Medulla oblongata (tissue), 1 donor: ENCODE results near the gene SNAP25.

Experiments used
- DNase-seq: peaks from one replicate; pipeline ENCODE4 v3.0.0-alpha.2; 2015; ENCODE audit errors: extremely low spot score

The SNAP25 gene

DNA sequence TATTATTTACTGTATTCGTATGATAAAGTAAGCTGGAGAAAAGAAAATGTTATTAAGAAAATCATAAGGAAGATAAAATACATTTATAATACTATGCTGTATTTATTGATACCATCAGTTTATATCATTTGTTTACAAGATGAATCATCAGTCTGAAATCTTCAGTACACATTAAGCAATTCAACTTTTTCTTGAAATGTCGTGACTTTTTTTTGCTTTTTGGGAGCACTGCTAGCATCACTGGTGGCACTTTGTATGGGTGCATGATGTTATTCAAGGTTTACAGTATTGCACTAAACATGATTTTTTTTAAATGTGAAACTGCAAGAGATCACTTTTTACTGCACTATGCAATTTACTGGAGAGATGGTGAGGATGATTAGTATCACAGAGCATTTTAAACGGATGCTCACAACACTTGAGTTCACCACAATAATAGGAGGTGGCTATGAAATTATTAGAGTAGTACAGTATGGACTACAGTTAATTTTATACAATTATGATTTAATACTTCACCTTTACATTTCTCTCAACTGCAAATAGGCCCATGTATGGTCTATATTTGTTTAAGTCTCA lies 85.9 kb downstream of the SNAP25 start:
- no peak for DNase-seq

DNA sequence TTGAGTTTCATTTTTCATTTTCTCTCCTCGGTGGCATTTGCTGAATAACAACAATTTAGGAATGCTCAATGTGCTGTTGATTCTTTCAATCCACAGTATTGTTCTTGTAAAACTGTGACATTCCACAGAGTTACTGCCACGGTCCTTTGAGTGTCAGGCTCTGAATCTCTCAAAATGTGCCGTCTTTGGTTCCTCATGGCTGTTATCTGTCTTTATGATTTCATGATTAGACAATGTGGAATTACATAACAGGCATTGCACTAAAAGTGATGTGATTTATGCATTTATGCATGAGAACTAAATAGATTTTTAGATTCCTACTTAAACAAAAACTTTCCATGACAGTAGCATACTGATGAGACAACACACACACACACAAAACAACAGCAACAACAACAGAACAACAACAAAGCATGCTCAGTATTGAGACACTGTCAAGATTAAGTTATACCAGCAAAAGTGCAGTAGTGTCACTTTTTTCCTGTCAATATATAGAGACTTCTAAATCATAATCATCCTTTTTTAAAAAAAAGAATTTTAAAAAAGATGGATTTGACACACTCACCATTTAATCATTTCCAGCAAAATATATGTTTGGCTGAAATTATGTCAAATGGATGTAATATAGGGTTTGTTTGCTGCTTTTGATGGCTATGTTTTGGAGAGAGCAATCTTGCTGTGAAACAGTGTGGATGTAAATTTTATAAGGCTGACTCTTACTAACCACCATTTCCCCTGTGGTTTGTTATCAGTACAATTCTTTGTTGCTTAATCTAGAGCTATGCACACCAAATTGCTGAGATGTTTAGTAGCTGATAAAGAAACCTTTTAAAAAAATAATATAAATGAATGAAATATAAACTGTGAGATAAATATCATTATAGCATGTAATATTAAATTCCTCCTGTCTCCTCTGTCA lies 88.1 kb downstream of the SNAP25 start:
- DNase-seq: no peak

DNA sequence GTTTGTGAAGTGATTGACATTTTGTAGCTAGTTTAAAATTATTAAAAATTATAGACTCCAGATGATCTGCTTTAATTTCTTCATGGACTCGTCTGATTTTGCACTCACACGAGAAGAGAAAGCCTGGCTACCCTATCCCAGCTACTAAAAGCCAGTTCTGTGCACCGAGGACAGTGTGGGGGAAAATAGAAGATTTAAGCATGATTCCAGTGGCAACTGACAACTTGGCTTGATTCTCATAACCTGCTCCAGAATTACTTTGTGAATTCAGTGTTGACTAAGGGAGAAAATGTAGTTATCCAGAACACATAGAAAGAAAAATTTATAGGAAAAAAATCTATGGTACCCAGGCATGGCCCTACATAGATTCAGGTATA lies 88.7 kb downstream of the SNAP25 start:
- DNase-seq: no peak

DNA sequence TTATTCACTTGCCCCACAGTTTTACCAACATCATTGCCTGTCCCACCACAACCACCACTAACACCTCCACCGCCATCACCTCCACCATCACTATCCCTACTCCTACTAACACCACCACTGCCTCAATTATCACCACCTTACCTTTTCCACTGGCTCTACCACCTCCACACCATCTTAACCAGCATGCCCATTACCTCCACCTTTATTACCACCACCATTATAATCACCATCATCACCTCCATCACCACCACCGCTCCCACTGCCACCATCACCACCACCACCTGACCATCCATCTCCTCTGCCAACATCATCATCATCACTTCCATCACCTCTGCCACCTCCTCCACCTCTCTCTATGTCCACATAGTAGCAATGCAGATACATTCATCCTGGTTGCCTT lies 90.0 kb downstream of the SNAP25 start:
- no peak for DNase-seq

DNA sequence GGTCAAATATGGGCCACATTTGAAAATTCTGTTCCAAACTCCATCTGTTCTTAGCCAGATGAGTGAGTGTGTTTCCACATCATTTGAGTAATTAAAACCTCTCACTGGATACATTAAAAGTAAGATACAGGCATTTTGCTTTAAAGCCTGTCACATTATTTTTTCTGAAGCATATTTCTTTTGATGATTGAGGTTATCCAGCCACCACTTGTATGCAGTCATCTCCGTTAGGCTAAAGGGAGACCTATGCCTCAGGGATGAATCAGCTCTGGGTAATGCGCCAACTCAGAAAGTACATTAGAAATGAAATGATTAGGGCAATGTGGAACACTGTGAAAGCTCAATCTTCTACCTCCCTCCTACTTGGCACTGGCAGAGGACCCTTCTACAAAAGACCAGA lies 90.7 kb downstream of the SNAP25 start:
- DNase-seq: no peak

DNA sequence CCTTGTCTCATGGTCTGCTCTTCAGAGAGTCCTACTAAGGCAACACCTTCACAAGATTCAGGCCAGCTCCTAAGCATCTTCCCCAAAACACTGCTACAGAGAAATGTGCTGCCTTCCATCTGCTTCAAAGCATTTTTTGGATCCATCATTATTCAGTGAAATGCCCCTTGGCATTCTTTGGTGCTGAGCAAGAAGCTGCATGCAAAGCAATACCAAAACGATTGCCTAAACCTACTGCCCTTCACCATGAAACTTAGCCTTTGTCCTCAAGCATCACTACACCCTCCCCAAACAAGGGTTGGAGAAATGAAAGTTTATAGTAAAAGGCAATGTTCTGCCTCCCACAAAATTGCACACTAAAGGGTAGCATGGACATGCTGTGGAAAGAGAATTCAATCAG lies 93.5 kb downstream of the SNAP25 start:
- DNase-seq: no peak

DNA sequence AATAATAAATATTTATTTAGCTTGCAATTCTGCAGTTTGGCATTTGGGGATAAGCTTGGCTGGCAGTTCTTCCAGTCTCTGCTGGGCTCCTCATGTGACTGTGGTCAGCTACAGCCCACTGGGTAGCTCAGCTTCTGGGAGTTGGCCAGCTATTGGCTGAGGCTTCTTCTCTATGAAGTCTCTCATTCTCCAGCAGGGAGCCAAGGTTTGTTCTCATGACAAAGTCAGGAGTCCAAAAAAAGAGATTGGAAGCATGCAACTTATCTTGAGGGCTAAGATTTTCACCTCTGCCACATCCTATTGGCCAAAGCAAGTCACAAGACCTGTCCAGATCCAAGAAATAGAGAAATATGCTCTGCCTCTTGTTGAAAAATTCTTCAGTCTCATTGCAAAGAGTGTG lies 94.6 kb downstream of the SNAP25 start:
- no peak for DNase-seq

DNA sequence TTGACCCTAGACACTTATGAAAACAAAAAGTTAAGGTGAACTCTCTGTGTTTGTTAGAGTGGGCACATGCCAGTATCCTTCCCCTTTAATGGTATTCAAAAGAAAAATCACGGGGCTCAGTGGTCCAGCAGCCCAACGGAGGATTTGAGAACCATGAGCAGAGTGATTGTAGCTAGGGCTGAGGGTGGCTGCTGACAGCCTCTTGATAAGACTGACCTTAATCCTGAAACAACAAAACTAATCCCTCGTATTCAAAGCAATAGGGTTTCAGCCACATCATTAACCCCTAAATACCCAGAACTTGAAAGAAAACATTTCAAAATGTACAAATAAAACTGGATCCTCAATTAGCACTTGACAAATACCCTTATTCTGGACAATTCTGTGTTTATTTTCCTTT lies 95.1 kb downstream of the SNAP25 start:
- no peak for DNase-seq

DNA sequence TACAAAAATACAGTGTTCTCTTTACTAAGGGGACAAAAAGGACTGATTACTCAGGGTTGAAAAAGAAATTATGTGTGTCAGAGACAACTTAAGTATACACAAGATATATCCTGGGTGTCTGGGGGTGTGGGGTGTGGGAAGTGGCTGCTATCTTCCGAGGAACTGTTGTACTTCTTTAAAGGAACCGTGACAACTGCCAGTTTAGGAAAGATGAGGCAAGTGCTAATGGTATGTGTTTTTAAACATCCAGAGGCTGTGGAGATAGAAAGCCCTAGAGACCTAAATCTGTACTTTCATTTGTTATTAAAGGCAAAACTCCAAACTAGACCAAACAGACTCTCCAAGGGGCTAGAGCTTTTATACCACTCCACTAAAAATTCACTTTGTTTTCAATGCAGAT lies 95.6 kb downstream of the SNAP25 start:
- no peak for DNase-seq

DNA sequence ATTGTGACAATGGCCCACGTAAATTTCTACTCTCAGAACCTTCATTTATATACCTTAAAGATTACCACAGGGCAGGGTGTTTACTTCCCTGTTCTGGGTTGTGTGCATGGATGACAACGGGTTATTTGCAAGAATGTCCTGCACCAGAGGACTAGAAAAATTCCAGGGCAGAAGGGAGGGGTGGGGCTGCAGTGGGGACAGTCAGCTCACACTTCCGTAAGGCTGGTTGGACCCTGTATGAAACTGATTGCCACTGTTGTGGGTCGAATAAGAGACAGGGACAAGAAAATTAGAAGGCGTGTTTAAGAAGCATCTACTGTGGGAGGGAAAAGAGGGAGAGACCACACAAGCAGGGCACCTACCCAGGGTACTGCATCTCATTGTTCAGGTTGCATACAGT lies 96.5 kb downstream of the SNAP25 start:
- no peak for DNase-seq

DNA sequence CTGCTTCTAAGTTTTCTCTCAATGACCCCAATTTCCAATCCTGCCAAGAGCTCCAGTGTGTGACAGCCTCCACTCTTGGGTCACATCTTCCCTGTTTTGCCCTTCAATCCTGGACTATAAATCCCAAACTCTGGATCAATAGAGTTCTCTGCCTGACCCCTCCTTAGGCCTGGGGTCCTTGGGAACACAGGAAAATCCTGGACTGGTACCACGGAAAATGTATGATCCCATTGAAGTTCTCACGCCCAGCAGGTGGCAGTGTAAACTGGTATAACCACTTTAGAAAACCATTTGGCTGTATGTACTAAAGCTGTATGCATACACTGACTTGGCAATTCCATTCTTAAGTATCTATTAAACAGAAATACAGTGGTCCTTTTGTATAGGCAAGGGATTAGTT lies 98.0 kb downstream of the SNAP25 start:
- no peak for DNase-seq

DNA sequence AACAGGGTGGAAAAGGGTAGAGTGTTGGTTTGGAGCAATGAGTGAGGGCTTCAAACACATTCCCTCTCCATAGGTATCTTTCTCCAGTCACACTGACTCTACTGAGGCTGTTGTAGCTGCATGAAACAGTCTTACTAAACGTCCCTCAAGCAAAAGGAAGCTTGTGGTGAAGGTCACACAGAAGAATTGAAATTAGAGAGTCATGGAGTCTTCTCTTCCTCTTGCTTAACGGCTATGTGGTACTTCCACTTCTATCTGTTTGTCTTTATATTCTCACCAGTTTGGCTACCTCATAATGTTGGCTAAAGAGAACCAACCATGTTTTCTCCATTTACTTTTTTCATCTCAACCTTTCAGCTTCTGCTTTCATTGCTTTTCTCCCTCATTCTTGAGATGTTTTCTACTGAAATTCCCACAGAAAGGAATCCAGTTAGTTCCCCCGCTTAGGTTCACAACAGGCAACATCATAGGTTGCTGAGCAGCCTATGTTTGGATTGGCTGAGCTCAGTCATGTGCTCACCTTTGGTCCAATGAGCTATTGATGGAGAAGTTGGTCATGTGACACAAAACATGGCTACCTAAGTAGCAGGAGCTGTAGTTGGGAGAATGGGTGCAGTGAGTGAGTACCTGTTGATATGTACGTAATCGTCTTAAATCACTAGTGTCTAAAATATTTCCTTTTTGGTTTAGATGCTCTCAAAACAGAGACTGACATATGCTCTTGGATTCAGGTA lies 99.8 kb downstream of the SNAP25 start:
- no peak for DNase-seq

DNA sequence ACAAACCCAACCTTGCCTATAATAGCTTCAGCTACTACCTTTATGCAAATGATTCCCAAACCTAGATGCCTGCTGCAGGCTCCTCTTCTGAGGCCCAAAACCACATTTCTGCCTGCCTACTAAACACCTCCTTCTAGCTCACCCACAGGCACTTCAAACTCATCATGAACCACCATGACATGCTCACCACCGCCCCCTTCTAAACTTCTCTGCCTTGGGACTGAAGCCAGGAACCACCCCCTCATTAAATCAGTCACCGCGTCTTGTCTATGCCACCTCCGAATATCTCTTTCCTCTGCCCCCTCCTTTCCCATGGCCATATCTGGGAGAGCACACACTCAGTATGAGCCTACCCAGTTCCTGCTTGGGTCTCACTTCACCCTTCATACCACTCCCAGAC lies 101.2 kb downstream of the SNAP25 start:
- no peak for DNase-seq

DNA sequence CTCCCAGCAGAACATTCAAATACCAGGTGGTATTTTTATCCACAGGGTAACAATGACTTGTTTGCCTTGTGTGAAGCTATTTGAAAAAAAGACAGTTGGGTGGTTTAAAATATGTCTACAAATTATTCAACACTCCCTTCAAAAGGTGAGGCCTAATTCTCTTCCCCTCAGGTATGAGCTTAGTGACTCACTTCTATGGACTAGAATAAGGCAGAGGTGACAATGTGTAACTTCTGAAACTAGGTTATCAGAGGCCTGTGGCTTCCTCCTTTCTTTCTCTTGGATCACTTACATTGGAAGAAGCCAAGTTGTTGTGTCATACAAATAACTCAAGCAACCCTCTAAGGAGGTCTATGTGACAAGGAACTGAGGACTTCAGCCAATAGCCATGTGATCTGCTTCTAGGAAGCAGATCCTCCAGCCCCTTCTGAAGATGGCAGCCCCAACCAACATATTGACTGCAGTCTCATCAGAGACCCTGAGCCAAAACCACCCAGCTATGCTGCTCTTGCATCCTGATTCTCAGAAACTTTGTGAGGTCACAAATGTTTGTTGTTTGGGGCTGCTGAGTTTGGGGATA lies 102.6 kb downstream of the SNAP25 start:
- DNase-seq: no peak

DNA sequence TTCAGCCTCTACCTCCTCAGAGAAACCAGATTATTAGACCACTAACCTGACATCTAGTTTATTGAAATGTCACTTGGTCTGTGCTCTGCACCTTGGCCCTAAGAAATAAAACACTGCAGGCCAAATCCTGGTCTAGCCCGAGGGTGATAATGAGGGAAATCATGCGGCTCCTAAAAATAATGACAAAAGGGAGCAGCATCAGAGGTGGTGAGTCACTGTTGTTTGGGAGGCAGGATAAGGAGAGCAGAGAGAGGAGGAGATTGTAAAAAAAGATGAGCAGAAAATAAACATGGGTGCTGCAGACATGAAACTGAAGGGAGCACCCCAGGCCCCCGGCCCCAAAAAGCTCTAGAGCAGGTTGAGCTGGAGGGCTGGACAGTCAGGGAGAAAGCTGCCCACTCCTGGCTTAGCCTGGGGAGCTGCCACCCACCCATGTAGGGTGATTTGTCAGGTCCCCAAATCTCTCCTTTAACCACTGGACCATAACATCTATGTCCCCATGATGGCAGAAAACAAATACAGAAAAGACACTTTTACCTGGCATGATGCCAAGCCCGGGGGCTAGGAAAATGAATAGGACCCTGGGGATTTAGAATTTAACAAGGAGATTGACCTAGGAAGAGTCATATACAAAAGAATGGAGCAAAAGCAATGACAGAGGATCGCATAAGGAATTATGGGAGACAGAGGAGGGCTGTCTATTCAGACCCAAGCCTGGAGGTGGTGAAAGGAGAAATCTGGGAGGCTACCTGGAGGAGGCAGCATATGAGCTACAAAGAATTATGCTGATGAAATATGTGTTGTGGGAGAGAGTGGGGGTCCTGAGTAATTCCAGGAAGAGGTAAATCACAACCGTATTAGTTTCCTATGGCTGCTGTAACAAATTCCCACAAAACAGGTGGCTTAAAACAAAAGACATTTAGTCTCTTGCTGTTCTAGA lies 103.7 kb downstream of the SNAP25 start:
- DNase-seq: no peak

DNA sequence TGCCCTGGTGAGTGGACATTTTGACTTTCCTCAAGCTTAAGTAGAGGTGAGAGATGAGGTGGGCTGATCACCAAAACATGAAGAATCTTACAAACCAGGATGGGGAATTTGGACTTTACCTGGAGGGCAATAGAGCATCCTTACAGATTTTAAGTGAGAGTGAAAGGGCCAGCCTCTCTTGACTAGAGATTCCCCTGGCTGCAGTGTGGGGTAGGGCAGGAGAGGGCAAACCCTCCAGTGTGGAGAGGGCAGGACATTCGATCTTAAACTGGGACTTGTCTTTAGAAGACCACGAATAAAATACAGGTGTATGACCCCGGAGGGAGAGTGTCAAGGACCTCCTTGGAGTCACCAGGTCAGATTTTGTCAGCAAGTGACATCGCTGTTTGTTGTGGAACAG lies 105.1 kb downstream of the SNAP25 start:
- no peak for DNase-seq

DNA sequence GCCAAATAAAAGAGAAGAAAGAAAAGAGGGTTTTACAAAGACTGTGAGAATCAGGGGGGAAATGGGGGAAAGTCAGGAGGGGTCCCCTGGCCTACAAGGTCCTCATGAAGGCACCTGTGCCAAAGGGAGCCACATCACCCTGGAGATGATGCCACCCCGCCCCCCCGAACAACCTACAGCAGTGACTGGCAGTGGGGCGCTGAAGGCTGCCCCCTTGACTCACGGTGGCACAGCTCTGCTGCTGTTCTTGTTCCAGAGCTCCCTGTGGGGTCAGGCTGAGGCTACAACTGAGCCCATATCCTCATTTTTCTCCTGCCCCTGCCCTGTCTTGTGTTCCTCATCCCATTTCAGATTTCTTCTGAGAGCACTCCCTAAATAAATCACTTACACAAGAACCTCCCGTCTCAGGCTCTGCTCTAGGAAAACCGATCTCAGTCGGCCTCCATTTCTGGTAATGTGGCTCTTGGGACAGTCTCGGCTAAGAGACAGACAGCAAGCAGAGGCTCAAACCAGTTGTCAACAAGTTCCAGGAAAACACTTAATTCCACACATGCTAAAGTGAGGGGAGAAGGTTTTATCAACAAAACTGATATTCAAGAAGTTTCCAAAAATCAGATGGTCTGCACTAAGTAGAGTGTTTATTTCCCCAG lies 105.7 kb downstream of the SNAP25 start:
- DNase-seq: no peak

DNA sequence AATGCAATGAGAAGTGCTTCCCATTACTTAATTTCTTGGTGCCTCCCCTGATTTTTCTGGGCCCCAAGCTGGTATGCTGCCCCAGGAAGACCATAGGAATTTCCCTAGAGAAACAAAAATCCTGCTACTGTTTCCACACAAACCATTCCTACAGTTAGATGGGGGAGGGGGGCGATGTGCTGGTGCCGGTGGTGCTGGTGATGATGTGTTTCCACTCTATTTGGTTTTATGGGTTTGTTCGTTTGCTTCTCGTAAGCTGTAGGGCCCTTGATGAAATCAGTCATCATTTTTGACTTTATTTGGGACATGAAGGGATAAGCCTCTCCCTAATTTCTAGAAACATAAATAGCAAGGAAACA lies 110.2 kb downstream of the SNAP25 start:
- no peak for DNase-seq

DNA sequence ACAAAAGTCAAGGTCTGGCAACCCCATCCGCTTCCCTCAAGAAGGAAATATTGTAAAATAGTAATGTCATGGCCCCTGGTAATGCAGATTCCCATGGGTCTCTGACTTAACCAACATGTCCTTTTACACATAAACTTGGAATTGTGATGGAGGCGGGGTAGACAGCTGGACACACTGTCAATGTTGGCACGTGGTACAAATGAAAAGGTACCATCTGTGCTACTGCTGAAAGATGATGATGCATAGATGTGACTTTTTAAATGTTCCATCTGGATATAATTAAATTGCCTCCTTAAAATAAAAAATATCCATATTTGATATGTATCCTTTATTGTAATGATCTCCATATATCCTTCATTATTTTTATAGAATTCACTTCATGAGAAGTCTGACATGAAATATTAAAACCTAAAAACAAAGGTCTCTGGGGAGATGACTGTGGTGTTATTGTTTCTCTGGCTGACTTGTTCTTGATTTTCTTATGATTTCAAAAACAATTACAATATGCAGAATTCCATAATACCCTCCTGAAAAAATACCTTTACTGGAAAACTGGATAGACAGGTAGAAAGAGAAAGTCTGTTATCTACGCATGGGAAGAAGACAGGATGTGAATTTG lies 110.9 kb downstream of the SNAP25 start:
- DNase-seq: no peak

DNA sequence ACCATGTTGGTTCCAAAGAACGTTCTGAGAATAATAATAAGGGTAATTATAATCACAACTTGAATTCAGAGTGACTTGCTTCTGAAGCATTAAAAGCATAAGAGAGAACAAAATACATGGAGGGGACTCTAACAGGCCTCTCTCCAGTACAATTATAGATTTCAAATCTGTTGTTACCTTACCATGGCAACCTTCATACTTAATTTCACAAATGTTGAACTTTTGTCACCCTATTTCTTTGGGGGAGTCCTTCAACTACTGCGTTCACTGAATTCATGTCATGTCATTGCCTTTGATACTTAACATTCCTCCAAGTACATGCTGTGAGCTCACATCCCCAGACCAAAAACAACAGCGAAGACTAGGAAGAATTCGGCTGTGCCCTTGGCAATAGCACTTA lies 111.4 kb downstream of the SNAP25 start:
- peak; percentile 16 for DNase-seq
